ENCODE measurements around the gene GRIN2A.

DNA sequence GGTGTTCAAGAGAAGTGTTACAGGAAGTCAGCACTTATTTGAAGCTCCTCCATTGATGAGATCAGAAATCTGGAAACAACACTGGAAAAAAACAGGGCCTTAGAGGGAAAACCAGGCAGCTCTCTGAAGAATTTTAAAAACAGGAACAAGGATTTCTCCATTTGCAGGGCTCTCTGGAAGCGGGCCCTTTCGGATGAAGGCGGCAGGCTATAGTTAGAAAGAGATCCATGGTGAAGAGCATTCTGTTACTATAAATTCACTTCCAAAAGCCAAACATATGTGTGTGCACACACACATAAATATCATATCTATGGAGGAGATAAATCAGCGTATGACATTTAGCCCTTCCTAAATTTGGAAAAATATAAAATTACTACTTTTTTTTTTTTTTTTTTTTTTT lies 42.6 kb upstream of the GRIN2A start:
- TF ChIP-seq POLR2AphosphoS5 (IDR thresholded peaks at IDR 0.05; ENCODE audit: insufficient read depth, low read depth, low read length) (no peak), JUN (IDR thresholded peaks at IDR 0.05; ENCODE audit: borderline replicate concordance, insufficient read depth, insufficient read length, low read depth) (no peak), POLR2A (IDR thresholded peaks at IDR 0.05; ENCODE audit: low read depth, low read length) (no peak), EZH2 (IDR thresholded peaks at IDR 0.05; ENCODE audit: borderline replicate concordance, low read depth, low read length, severe bottlenecking) (no peak), MYC (IDR thresholded peaks at IDR 0.05; ENCODE audit: low read depth, low read length) (no peak), GATA2 (IDR thresholded peaks at IDR 0.05; ENCODE audit: insufficient read depth, insufficient read length, low read depth, low read length) (no peak), FOS (IDR thresholded peaks at IDR 0.05; ENCODE audit: borderline replicate concordance, insufficient read depth, low read length) (no peak)
- TF ChIP-seq, protein P1, sequence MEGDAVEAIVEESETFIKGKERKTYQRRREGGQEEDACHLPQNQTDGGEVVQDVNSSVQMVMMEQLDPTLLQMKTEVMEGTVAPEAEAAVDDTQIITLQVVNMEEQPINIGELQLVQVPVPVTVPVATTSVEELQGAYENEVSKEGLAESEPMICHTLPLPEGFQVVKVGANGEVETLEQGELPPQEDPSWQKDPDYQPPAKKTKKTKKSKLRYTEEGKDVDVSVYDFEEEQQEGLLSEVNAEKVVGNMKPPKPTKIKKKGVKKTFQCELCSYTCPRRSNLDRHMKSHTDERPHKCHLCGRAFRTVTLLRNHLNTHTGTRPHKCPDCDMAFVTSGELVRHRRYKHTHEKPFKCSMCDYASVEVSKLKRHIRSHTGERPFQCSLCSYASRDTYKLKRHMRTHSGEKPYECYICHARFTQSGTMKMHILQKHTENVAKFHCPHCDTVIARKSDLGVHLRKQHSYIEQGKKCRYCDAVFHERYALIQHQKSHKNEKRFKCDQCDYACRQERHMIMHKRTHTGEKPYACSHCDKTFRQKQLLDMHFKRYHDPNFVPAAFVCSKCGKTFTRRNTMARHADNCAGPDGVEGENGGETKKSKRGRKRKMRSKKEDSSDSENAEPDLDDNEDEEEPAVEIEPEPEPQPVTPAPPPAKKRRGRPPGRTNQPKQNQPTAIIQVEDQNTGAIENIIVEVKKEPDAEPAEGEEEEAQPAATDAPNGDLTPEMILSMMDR (IDR thresholded peaks at IDR 0.05; ENCODE audit: extremely low read depth in 1 of 2, insufficient read depth in 1 of 2, low read depth in 1 of 2, low read length in 2 of 2), result no peak
- TF ChIP-seq, protein P2, sequence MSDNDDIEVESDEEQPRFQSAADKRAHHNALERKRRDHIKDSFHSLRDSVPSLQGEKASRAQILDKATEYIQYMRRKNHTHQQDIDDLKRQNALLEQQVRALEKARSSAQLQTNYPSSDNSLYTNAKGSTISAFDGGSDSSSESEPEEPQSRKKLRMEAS (IDR thresholded peaks at IDR 0.05; ENCODE audit: insufficient read depth, insufficient read length), result no peak
